Upper lobe of right lung (tissue), 1 donor: ENCODE results near the gene KCNQ2. TPM values are rescaled to one million over a fixed set of nuclear protein-coding genes. Genes with fewer than 3 reads are reported as not detected.
A peak's percentile ranks its signal among the peaks of the same experiment; 100 is the strongest.

Experiments used
- ATAC-seq: fragments of 200-7000 bp; cut with Tn5 transposase; one replicate; pipeline ENCODE4 v1.9.1; 2020; ENCODE audit warnings: mild to moderate bottlenecking, moderate library complexity
- DNase-seq: peaks from one replicate; pipeline ENCODE4 v3.0.0-alpha.2; 2020
- H3K27ac ChIP-seq: fragments of 200-600 bp; one replicate; pipeline ENCODE4 v1.8.0; 2022
- H3K27me3 ChIP-seq: fragments of 200-600 bp; one replicate; pipeline ENCODE4 v1.8.0; 2022; ENCODE audit warnings: mild to moderate bottlenecking
- H3K36me3 ChIP-seq: fragments of 200-600 bp; one replicate; pipeline ENCODE4 v1.8.0; 2022
- H3K4me1 ChIP-seq: fragments of 200-600 bp; one replicate; pipeline ENCODE4 v1.8.0; 2022
- H3K4me3 ChIP-seq: fragments of 200-600 bp; one replicate; pipeline ENCODE4 v1.8.0; 2022; ENCODE audit warnings: mild to moderate bottlenecking
- H3K9me3 ChIP-seq: fragments of 200-600 bp; one replicate; pipeline ENCODE4 v1.8.0; 2022
- CTCF ChIP-seq: fragments of 200-600 bp; IDR thresholded peaks from one replicate; pipeline ENCODE4 v1.8.0; 2022; ENCODE audit warnings: antibody characterized with exemption
- intact Hi-C: fragments of 100-400 bp; cut with DNase I; formaldehyde crosslinking; loops from one replicate; pipeline ENCODE4 v1.11.0; 2022
- long read RNA-seq: library from polyadenylated mRNA; unstranded; transcript quantifications from one replicate; pipeline ENCODE4 v2.0.0, GENCODE V29; 2021
- total RNA-seq: library from RNA; stranded (reverse); fragmentation: NEBNext Ultra II Directional; extraction: Animal tissue kit (Norgen Biotek cat#: 25700); gene quantifications from one replicate; pipeline ENCODE4 v1.2.1, GENCODE V29; 2021
- donor health status: DM: no; HTN: yes; CAD: no; lungs with severe emphysema.

The KCNQ2 gene
- not detected for total RNA-seq
- long read RNA-seq, result 0 reads

GRCh38 chr20:63471981-63472831 lies at the start of gene KCNQ2:
Gene KCNQ2 (minus strand): TSS chr20:63472655. CDS start chr20:63472463, 192 bp downstream.
- H3K4me3 ChIP-seq, result no peak within 1 kb of the TSS
- peaks cover 76% of the 10 kb centered on the region for H3K27me3 ChIP-seq
- no peaks in the 10 kb centered on the region for H3K36me3 ChIP-seq
- no peak within 1 kb of the TSS for H3K27ac ChIP-seq
- intact Hi-C loops, result no loop called here
- peaks cover 6% of the 10 kb centered on the region for H3K4me1 ChIP-seq
- H3K9me3 ChIP-seq, result no peaks in the 10 kb centered on the region
- no peak for TF ChIP-seq CTCF
- DNase-seq (no peak), ATAC-seq (no peak)

- Histone ChIP-seq H3K4me1 (peaks cover 21% of the 10 kb centered on the region), H3K27me3 (no peaks in the 10 kb centered on the region), H3K36me3 (peaks cover 18% of the 10 kb centered on the region), H3K27ac (peak overlapping the region; percentile 97), H3K4me3 (peak overlapping the region; percentile 87), H3K9me3 (no peaks in the 10 kb centered on the region)
- no peak for TF ChIP-seq CTCF
- DNase-seq (no peak), ATAC-seq (no peak)
- intact Hi-C loops, result no loop called here
These were observed 49.1 kb upstream of the KCNQ2 start for GRCh38 chr20:63521602-63522001.

GRCh38 chr20:63520934-63521601 lies 48.6 kb upstream of the KCNQ2 start:
- H3K4me1 ChIP-seq, result peaks cover 21% of the 10 kb centered on the region
- DNase-seq, result peak; percentile 93
- TF ChIP-seq CTCF, result peak; percentile 4
- H3K36me3 ChIP-seq, result peaks cover 18% of the 10 kb centered on the region
- peak overlapping the region; percentile 97 for H3K27ac ChIP-seq
- ATAC-seq, result peak; percentile 78
- intact Hi-C loops, result no loop called here
- H3K4me3 ChIP-seq, result peak overlapping the region; percentile 87
- no peaks in the 10 kb centered on the region for H3K27me3 ChIP-seq
- no peaks in the 10 kb centered on the region for H3K9me3 ChIP-seq

- peaks cover 21% of the 10 kb centered on the region for H3K4me1 ChIP-seq
- H3K9me3 ChIP-seq, result no peaks in the 10 kb centered on the region
- DNase-seq (peak; percentile 92), ATAC-seq (peak; percentile 91)
- peaks cover 18% of the 10 kb centered on the region for H3K36me3 ChIP-seq
- TF ChIP-seq CTCF, result no peak
- intact Hi-C loops, result no loop called here
- H3K27ac ChIP-seq, result peak within 1 kb of the TSS; percentile 97
- peak within 1 kb of the TSS; percentile 87 for H3K4me3 ChIP-seq
- no peaks in the 10 kb centered on the region for H3K27me3 ChIP-seq
These were observed 48.1 kb upstream of the KCNQ2 start, which contains the start of gene PPDPF for GRCh38 chr20:63520504-63520933. Gene PPDPF (plus strand): TSS chr20:63520765. CDS start chr20:63521309, 544 bp downstream.

GRCh38 chr20:63519668-63520503 lies 47.4 kb upstream of the KCNQ2 start:
- Histone ChIP-seq H3K27ac (peak overlapping the region; percentile 97), H3K27me3 (no peaks in the 10 kb centered on the region), H3K36me3 (peaks cover 18% of the 10 kb centered on the region), H3K9me3 (no peaks in the 10 kb centered on the region), H3K4me1 (peaks cover 21% of the 10 kb centered on the region), H3K4me3 (peak overlapping the region; percentile 87)
- TF ChIP-seq CTCF, result peak; percentile 28
- ATAC-seq (peak; percentile 53), DNase-seq (peak; percentile 88)
- intact Hi-C loops, result no loop called here
